ENCODE results near the gene POR.

DNA sequence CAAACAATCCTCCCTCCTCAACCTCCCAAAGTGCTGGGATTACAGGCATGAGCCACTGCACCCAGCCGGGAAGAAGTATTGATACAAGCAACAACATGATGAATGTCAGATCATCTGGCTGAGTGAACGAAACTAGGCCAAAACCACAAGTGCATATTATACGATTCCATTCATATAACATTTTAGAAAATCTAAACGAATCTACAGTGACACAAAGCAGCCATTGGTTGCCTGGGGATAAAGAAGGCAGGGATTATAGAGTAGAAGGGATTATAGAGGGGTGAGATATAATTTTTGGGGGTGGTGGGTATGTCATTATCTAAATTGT lies 47.6 kb upstream of the POR start:
- TF ChIP-seq, protein P1, sequence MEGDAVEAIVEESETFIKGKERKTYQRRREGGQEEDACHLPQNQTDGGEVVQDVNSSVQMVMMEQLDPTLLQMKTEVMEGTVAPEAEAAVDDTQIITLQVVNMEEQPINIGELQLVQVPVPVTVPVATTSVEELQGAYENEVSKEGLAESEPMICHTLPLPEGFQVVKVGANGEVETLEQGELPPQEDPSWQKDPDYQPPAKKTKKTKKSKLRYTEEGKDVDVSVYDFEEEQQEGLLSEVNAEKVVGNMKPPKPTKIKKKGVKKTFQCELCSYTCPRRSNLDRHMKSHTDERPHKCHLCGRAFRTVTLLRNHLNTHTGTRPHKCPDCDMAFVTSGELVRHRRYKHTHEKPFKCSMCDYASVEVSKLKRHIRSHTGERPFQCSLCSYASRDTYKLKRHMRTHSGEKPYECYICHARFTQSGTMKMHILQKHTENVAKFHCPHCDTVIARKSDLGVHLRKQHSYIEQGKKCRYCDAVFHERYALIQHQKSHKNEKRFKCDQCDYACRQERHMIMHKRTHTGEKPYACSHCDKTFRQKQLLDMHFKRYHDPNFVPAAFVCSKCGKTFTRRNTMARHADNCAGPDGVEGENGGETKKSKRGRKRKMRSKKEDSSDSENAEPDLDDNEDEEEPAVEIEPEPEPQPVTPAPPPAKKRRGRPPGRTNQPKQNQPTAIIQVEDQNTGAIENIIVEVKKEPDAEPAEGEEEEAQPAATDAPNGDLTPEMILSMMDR (IDR thresholded peaks at IDR 0.05; ENCODE audit: low read length) = no peak
- TF ChIP-seq EZH2 (IDR thresholded peaks at IDR 0.05; ENCODE audit: borderline replicate concordance, low read length) = no peak

Data from OCI-LY1 (cell line).